Stimulated activated CD4-positive, alpha-beta T cell treated with anti-CD3 and anti-CD28 coated beads, Interleukin-15, amount 100 ng/mL, for 24 hours (primary cell): ENCODE data around the gene DARS1.
A peak's percentile ranks its signal among the peaks of the same experiment; 100 is the strongest.

ENCODE experiments used
- DNase-seq: peaks from one replicate; pipeline ENCODE4 v3.0.0-alpha.2; 2020

Gene DARS1

DNA sequence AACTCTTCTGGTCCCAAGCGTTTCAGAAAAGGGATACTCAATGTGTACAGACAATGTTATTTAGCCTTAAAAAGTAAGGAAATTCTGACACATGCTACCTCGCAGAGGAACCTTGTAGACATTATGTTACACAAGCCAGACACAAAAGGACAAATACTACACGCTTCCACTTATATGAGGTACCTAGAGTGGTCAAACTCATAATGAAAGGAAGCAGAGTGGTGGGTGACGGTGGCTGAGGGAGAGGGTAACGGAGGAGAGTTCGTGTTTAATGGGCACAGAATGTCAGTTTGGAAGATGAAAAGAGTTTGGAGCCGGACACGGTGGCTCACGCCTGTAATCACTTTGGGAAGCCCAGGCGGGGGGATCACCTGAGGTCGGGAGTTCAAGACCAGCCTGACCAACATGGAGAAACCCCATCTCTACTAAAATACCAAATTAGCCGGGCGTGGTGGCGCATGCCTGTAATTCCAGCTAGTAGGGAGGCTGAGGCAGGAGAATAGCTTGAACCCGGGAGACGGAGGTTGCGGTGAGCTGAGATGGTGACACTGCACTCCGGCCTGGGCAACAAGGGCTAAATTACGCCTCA lies 110.6 kb downstream of the DARS1 start:
- peak; percentile 13 for DNase-seq

- no peak for DNase-seq
Measured at GRCh38 chr2:135870571-135870970, 114.9 kb downstream of the DARS1 start.

- no peak for DNase-seq
Measured at GRCh38 chr2:135863233-135863632, 122.2 kb downstream of the DARS1 start.

DNA sequence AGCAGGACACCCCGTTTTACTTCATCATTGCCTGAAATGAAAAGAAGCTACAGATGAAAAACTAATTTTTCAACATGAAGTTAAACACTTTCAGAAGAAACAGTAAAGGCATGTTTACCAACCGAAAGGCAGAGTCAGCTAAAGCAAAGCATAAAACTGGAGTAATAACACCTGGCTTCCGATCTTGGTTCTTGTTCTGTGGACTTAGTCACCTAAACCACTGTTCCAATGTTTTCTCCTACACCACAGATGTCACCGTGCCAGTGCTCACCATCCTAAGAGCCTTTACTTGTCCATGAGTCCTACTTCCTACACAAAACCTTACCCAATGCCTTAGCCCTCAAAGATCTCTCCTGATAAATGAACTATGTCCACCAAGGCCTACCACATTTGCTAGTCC lies 122.7 kb downstream of the DARS1 start:
- DNase-seq, result no peak
